Measurements from ENCODE around the gene PROX1.

PROX1 gene

DNA sequence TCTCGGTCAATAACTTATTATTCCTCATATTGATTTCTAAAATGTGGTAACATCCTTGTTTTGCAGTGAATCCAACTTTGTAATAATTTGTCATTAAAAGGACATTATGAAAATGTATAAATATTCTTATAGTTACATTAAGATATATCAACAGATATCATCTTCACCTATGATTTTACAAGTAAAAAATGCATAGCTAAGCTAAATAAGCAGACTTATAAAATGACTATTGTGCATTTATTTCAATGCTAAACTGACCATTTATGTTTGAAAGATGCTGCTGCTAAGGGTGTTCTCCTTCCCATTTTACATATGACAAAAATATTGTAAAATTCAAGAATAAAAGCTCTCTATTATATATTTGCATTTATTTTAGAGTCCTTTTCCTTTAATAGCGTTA, 7.8 kb downstream of the PROX1 start:
- H3K27me3 ChIP-seq (ENCODE audit: insufficient read depth, insufficient read length): peaks cover 25% of the 10 kb centered on the region
- TF ChIP-seq SUZ12 (IDR thresholded peaks at IDR 0.05; ENCODE audit: extremely low read depth, insufficient read depth, insufficient read length) (no peak), ZNF274 (IDR thresholded peaks at IDR 0.05; ENCODE audit: low read depth, low read length) (no peak), YY1 (IDR thresholded peaks at IDR 0.05; ENCODE audit: insufficient read depth, insufficient read length) (no peak)
- H3K36me3 ChIP-seq (ENCODE audit: insufficient read depth, insufficient read length, low read length): peaks cover 11% of the 10 kb centered on the region

DNA sequence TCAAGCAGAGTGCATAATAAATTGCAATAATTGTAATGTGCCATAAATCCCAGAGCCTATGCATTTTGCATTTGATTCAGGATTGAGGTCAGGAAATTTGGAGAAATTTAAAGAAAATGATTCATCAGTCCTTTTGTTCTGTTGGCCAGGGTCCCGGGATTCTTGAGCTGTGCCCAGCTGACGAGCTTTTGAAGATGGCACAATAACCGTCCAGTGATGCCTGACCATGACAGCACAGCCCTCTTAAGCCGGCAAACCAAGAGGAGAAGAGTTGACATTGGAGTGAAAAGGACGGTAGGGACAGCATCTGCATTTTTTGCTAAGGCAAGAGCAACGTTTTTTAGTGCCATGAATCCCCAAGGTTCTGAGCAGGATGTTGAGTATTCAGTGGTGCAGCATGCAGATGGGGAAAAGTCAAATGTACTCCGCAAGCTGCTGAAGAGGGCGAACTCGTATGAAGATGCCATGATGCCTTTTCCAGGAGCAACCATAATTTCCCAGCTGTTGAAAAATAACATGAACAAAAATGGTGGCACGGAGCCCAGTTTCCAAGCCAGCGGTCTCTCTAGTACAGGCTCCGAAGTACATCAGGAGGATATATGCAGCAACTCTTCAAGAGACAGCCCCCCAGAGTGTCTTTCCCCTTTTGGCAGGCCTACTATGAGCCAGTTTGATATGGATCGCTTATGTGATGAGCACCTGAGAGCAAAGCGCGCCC, 8.7 kb downstream of the PROX1 start:
- TF ChIP-seq YY1 (IDR thresholded peaks at IDR 0.05; ENCODE audit: insufficient read depth, insufficient read length): no peak
- no peak for TF ChIP-seq SUZ12 (IDR thresholded peaks at IDR 0.05; ENCODE audit: extremely low read depth, insufficient read depth, insufficient read length)
- Histone ChIP-seq H3K9me3 (ENCODE audit: insufficient read depth, low read length) (no peaks in the 10 kb centered on the region), H3K36me3 (ENCODE audit: insufficient read depth, insufficient read length, low read length) (peaks cover 11% of the 10 kb centered on the region), H3K27me3 (ENCODE audit: insufficient read depth, insufficient read length) (peaks cover 16% of the 10 kb centered on the region), H3K4me3 (ENCODE audit: insufficient read length, low read depth) (no peak overlapping the region), H3K9ac (ENCODE audit: insufficient read length, low read depth) (no peak overlapping the region), H3K4me1 (ENCODE audit: insufficient read depth, insufficient read length) (no peaks in the 10 kb centered on the region)
- DNase-seq (ENCODE audit: low read depth, low spot score): no peak

More for the DNA sequence above, 7.8 kb downstream of the PROX1 start:
- H3K4me1 ChIP-seq (ENCODE audit: insufficient read depth, insufficient read length): no peaks in the 10 kb centered on the region
- no peak overlapping the region for H3K4me3 ChIP-seq (ENCODE audit: insufficient read length, low read depth)
- H3K9ac ChIP-seq (ENCODE audit: insufficient read length, low read depth): no peak overlapping the region
- no peaks in the 10 kb centered on the region for H3K9me3 ChIP-seq (ENCODE audit: insufficient read depth, low read length)
- no peak for DNase-seq (ENCODE audit: low read depth, low spot score)

DNA sequence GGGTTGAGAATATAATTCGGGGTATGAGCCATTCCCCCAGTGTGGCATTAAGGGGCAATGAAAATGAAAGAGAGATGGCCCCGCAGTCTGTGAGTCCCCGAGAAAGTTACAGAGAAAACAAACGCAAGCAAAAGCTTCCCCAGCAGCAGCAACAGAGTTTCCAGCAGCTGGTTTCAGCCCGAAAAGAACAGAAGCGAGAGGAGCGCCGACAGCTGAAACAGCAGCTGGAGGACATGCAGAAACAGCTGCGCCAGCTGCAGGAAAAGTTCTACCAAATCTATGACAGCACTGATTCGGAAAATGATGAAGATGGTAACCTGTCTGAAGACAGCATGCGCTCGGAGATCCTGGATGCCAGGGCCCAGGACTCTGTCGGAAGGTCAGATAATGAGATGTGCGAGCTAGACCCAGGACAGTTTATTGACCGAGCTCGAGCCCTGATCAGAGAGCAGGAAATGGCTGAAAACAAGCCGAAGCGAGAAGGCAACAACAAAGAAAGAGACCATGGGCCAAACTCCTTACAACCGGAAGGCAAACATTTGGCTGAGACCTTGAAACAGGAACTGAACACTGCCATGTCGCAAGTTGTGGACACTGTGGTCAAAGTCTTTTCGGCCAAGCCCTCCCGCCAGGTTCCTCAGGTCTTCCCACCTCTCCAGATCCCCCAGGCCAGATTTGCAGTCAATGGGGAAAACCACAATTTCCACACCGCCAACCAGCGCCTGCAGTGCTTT, 9.4 kb downstream of the PROX1 start:
- Histone ChIP-seq H3K27me3 (ENCODE audit: insufficient read depth, insufficient read length) (peaks cover 9% of the 10 kb centered on the region), H3K4me1 (ENCODE audit: insufficient read depth, insufficient read length) (no peaks in the 10 kb centered on the region), H3K4me3 (ENCODE audit: insufficient read length, low read depth) (no peak overlapping the region), H3K9me3 (ENCODE audit: insufficient read depth, low read length) (no peaks in the 10 kb centered on the region), H3K9ac (ENCODE audit: insufficient read length, low read depth) (no peak overlapping the region), H3K36me3 (ENCODE audit: insufficient read depth, insufficient read length, low read length) (peaks cover 11% of the 10 kb centered on the region)
- TF ChIP-seq ZNF274 (IDR thresholded peaks at IDR 0.05; ENCODE audit: low read depth, low read length) (no peak), SUZ12 (IDR thresholded peaks at IDR 0.05; ENCODE audit: extremely low read depth, insufficient read depth, insufficient read length) (no peak), YY1 (IDR thresholded peaks at IDR 0.05; ENCODE audit: insufficient read depth, insufficient read length) (no peak)
- no peak for DNase-seq (ENCODE audit: low read depth, low spot score)

DNA sequence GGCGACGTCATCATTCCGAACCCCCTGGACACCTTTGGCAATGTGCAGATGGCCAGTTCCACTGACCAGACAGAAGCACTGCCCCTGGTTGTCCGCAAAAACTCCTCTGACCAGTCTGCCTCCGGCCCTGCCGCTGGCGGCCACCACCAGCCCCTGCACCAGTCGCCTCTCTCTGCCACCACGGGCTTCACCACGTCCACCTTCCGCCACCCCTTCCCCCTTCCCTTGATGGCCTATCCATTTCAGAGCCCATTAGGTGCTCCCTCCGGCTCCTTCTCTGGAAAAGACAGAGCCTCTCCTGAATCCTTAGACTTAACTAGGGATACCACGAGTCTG, 10.0 kb downstream of the PROX1 start:
- H3K9me3 ChIP-seq (ENCODE audit: insufficient read depth, low read length): no peaks in the 10 kb centered on the region
- no peak for DNase-seq (ENCODE audit: low read depth, low spot score)
- H3K4me3 ChIP-seq (ENCODE audit: insufficient read length, low read depth): no peak overlapping the region
- no peak overlapping the region for H3K9ac ChIP-seq (ENCODE audit: insufficient read length, low read depth)
- H3K27me3 ChIP-seq (ENCODE audit: insufficient read depth, insufficient read length): peaks cover 4% of the 10 kb centered on the region
- H3K4me1 ChIP-seq (ENCODE audit: insufficient read depth, insufficient read length): no peaks in the 10 kb centered on the region
- peaks cover 11% of the 10 kb centered on the region for H3K36me3 ChIP-seq (ENCODE audit: insufficient read depth, insufficient read length, low read length)
- TF ChIP-seq SUZ12 (IDR thresholded peaks at IDR 0.05; ENCODE audit: extremely low read depth, insufficient read depth, insufficient read length): no peak
- no peak for TF ChIP-seq YY1 (IDR thresholded peaks at IDR 0.05; ENCODE audit: insufficient read depth, insufficient read length)
- no peak for TF ChIP-seq ZNF274 (IDR thresholded peaks at IDR 0.05; ENCODE audit: low read depth, low read length)

DNA sequence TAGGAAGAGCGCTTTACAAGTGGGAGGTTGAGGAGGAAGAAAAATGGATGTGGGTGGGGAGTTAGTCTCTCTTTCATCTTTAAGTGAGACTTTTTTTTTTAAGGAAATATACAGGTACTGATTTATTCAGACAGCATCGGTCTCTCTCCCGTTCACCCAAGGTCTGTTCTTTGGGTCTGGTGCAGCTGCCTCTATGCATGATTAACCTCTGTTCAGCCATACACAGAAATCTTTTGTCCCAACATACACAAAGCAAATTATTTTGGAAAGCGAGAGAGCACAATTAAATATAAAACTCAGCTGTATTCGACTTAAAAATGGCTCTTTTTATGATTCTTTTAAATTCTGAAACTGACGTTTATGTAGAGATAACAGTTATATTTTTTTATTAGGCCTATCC, 11.0 kb downstream of the PROX1 start:
- H3K36me3 ChIP-seq (ENCODE audit: insufficient read depth, insufficient read length, low read length): peaks cover 11% of the 10 kb centered on the region
- no peak overlapping the region for H3K4me3 ChIP-seq (ENCODE audit: insufficient read length, low read depth)
- H3K9me3 ChIP-seq (ENCODE audit: insufficient read depth, low read length): no peaks in the 10 kb centered on the region
- no peak for TF ChIP-seq YY1 (IDR thresholded peaks at IDR 0.05; ENCODE audit: insufficient read depth, insufficient read length)
- no peak for TF ChIP-seq SUZ12 (IDR thresholded peaks at IDR 0.05; ENCODE audit: extremely low read depth, insufficient read depth, insufficient read length)
- TF ChIP-seq ZNF274 (IDR thresholded peaks at IDR 0.05; ENCODE audit: low read depth, low read length): no peak
- no peak for DNase-seq (ENCODE audit: low read depth, low spot score)
- H3K9ac ChIP-seq (ENCODE audit: insufficient read length, low read depth): no peak overlapping the region
- no peaks in the 10 kb centered on the region for H3K4me1 ChIP-seq (ENCODE audit: insufficient read depth, insufficient read length)
- no peaks in the 10 kb centered on the region for H3K27me3 ChIP-seq (ENCODE audit: insufficient read depth, insufficient read length)

DNA sequence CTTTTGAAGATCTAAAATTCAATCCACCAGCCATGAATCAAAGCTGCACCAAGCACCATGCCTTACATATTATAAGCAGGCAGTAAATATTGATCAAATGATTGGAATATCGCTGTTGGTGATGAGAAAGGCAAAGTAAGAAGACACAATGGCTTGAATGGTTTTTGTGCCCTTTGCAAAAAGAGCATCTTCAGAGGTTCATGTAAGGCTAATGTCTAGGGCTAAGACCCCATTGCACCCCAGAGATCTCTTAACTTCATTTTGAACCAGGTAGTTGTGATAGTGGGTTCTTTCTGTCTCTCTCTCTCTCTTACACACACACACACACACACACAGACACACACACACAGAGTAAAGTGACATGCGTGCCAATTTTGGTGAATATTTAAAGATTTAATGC, 12.0 kb downstream of the PROX1 start:
- Histone ChIP-seq H3K4me1 (ENCODE audit: insufficient read depth, insufficient read length) (no peaks in the 10 kb centered on the region), H3K4me3 (ENCODE audit: insufficient read length, low read depth) (no peak overlapping the region), H3K27me3 (ENCODE audit: insufficient read depth, insufficient read length) (no peaks in the 10 kb centered on the region), H3K36me3 (ENCODE audit: insufficient read depth, insufficient read length, low read length) (peaks cover 11% of the 10 kb centered on the region), H3K9ac (ENCODE audit: insufficient read length, low read depth) (no peak overlapping the region), H3K9me3 (ENCODE audit: insufficient read depth, low read length) (no peaks in the 10 kb centered on the region)
- TF ChIP-seq YY1 (IDR thresholded peaks at IDR 0.05; ENCODE audit: insufficient read depth, insufficient read length) (no peak), ZNF274 (IDR thresholded peaks at IDR 0.05; ENCODE audit: low read depth, low read length) (no peak), SUZ12 (IDR thresholded peaks at IDR 0.05; ENCODE audit: extremely low read depth, insufficient read depth, insufficient read length) (no peak)
- DNase-seq (ENCODE audit: low read depth, low spot score): no peak

DNA sequence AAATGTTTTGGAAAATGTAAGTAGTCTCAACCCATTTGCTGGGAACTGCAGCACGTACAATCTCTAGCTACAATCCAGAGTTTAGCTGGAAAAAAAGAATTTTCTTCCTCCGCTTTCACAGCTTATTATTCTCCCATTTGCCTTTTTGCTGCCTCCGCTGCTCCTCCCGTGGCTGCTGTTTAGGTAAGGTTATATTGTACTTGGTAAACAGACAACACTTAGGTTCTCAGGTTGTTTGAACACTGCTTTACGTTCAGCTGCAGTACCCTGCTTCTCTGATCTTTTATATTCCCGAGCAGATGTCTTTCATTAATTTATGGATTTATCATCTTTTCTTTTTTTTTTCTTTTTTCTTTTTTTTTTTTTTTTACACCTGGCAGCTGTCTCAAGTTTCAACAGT, 14.3 kb downstream of the PROX1 start:
- Histone ChIP-seq H3K9me3 (ENCODE audit: insufficient read depth, low read length) (no peaks in the 10 kb centered on the region), H3K4me3 (ENCODE audit: insufficient read length, low read depth) (no peak overlapping the region), H3K9ac (ENCODE audit: insufficient read length, low read depth) (no peak overlapping the region), H3K36me3 (ENCODE audit: insufficient read depth, insufficient read length, low read length) (peaks cover 8% of the 10 kb centered on the region), H3K4me1 (ENCODE audit: insufficient read depth, insufficient read length) (no peaks in the 10 kb centered on the region), H3K27me3 (ENCODE audit: insufficient read depth, insufficient read length) (no peaks in the 10 kb centered on the region)
- DNase-seq (ENCODE audit: low read depth, low spot score): no peak
- no peak for TF ChIP-seq YY1 (IDR thresholded peaks at IDR 0.05; ENCODE audit: insufficient read depth, insufficient read length)
- no peak for TF ChIP-seq ZNF274 (IDR thresholded peaks at IDR 0.05; ENCODE audit: low read depth, low read length)
- no peak for TF ChIP-seq SUZ12 (IDR thresholded peaks at IDR 0.05; ENCODE audit: extremely low read depth, insufficient read depth, insufficient read length)
